Measurements from ENCODE around the gene IKZF2. TPM values are rescaled to one million over a fixed set of nuclear protein-coding genes. Genes with fewer than 3 reads are reported as not detected.

The IKZF2 gene
- polyA plus RNA-seq, 3 donors: 8.2 to 9.1 (median 8.4) TPM

GRCh38 chr2:213010106-213010779 lies 141.2 kb downstream of the IKZF2 start:
- DNase-seq (ENCODE audit: low read depth in 3 of 3, low spot score in 2 of 3): no peak

GRCh38 chr2:213007290-213007838 lies 144.0 kb downstream of the IKZF2 start:
- no peak for DNase-seq (ENCODE audit: low read depth in 3 of 3, low spot score in 2 of 3)

GRCh38 chr2:213004197-213004821 lies 147.1 kb downstream of the IKZF2 start:
- no peak for DNase-seq (ENCODE audit: low read depth in 3 of 3, low spot score in 2 of 3)

- DNase-seq (ENCODE audit: low read depth in 3 of 3, low spot score in 2 of 3): no peak
Measured at GRCh38 chr2:213002383-213002782, 149.0 kb downstream of the IKZF2 start.

GRCh38 chr2:213001297-213001910 lies 150.0 kb downstream of the IKZF2 start:
- no peak for DNase-seq (ENCODE audit: low read depth in 3 of 3, low spot score in 2 of 3)

GRCh38 chr2:212998626-212999359 lies 152.6 kb downstream of the IKZF2 start:
- DNase-seq (ENCODE audit: low read depth in 3 of 3, low spot score in 2 of 3): no peak

- DNase-seq (ENCODE audit: low read depth in 3 of 3, low spot score in 2 of 3): no peak
Measured at GRCh38 chr2:212997526-212998020, 153.8 kb downstream of the IKZF2 start.

GRCh38 chr2:212995920-212996319 lies 155.5 kb downstream of the IKZF2 start:
- DNase-seq (ENCODE audit: low read depth in 3 of 3, low spot score in 2 of 3): no peak

- DNase-seq (ENCODE audit: low read depth in 3 of 3, low spot score in 2 of 3): no peak
Measured at GRCh38 chr2:212994976-212995375, 156.4 kb downstream of the IKZF2 start.

- no peak for DNase-seq (ENCODE audit: low read depth in 3 of 3, low spot score in 2 of 3)
Measured at GRCh38 chr2:212991120-212991519, 160.3 kb downstream of the IKZF2 start.

GRCh38 chr2:212990697-212991096 lies 160.7 kb downstream of the IKZF2 start:
- DNase-seq (ENCODE audit: low read depth in 3 of 3, low spot score in 2 of 3): no peak

GRCh38 chr2:212987492-212987891 lies 163.9 kb downstream of the IKZF2 start:
- DNase-seq (ENCODE audit: low read depth in 3 of 3, low spot score in 2 of 3): no peak

- no peak for DNase-seq (ENCODE audit: low read depth in 3 of 3, low spot score in 2 of 3)
Measured at GRCh38 chr2:212984129-212984528, 167.3 kb downstream of the IKZF2 start.

- DNase-seq (ENCODE audit: low read depth in 3 of 3, low spot score in 2 of 3): no peak
Measured at GRCh38 chr2:212979799-212980198, 171.6 kb downstream of the IKZF2 start.

- no peak for DNase-seq (ENCODE audit: low read depth in 3 of 3, low spot score in 2 of 3)
Measured at GRCh38 chr2:212979046-212979612, 172.3 kb downstream of the IKZF2 start.

GRCh38 chr2:212977152-212977551 lies 174.3 kb downstream of the IKZF2 start:
- DNase-seq (ENCODE audit: low read depth in 3 of 3, low spot score in 2 of 3): no peak

- no peak for DNase-seq (ENCODE audit: low read depth in 3 of 3, low spot score in 2 of 3)
Measured at GRCh38 chr2:212975333-212975732, 176.1 kb downstream of the IKZF2 start.

GRCh38 chr2:212974692-212975091 lies 176.7 kb downstream of the IKZF2 start:
- no peak for DNase-seq (ENCODE audit: low read depth in 3 of 3, low spot score in 2 of 3)

- DNase-seq (ENCODE audit: low read depth in 3 of 3, low spot score in 2 of 3): no peak
Measured at GRCh38 chr2:212973347-212973746, 178.1 kb downstream of the IKZF2 start.

- DNase-seq (ENCODE audit: low read depth in 3 of 3, low spot score in 2 of 3): no peak
Measured at GRCh38 chr2:212970132-212970531, 181.3 kb downstream of the IKZF2 start.

Measured in right renal cortex interstitium (tissue), 3 donors.